Neural cell (in vitro differentiated cells): ENCODE data around the gene TMEM187.

Experiments
- REST ChIP-seq: IDR thresholded peaks from 2 replicates; pipeline ENCODE4 v1.6.1; 2012; ENCODE audit warnings: borderline replicate concordance
- TF ChIP-seq, protein P1 (sequence below): fragments of 450-650 bp; IDR thresholded peaks from 2 replicates; pipeline ENCODE4 v1.5.1; 2014; ENCODE audit warnings: antibody characterized with exemption, mild to moderate bottlenecking, moderate library complexity; ENCODE audit not compliant: poor library complexity, severe bottlenecking

GRCh38 chrX:153927922-153928760 is 44.4 kb upstream of the TMEM187 start:
- TF ChIP-seq, protein P1, sequence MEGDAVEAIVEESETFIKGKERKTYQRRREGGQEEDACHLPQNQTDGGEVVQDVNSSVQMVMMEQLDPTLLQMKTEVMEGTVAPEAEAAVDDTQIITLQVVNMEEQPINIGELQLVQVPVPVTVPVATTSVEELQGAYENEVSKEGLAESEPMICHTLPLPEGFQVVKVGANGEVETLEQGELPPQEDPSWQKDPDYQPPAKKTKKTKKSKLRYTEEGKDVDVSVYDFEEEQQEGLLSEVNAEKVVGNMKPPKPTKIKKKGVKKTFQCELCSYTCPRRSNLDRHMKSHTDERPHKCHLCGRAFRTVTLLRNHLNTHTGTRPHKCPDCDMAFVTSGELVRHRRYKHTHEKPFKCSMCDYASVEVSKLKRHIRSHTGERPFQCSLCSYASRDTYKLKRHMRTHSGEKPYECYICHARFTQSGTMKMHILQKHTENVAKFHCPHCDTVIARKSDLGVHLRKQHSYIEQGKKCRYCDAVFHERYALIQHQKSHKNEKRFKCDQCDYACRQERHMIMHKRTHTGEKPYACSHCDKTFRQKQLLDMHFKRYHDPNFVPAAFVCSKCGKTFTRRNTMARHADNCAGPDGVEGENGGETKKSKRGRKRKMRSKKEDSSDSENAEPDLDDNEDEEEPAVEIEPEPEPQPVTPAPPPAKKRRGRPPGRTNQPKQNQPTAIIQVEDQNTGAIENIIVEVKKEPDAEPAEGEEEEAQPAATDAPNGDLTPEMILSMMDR = peak; percentile 26
- peak; percentile 40 for TF ChIP-seq REST
